Astrocyte (in vitro differentiated cells and primary cell): ENCODE data around the gene SFMBT2. TPM values are rescaled to one million over a fixed set of nuclear protein-coding genes. Genes with fewer than 3 reads are reported as not detected.

Experiments used
- DNase-seq: peaks from one replicate; pipeline ENCODE4 v3.0.0-alpha.2; 2010; ENCODE audit warnings: low read depth
- FAIRE-seq: peaks from 2 replicates; lab custom pipeline; 2011; peaks lifted over from hg19 to GRCh38; lab: Jason Lieb, UNC
- H2AFZ ChIP-seq: 2 replicates; pipeline ENCODE4 v1.6.0; 2012; ENCODE audit warnings: low read depth, low read length, inconsistent platforms
- H3K27ac ChIP-seq: 2 replicates; pipeline ENCODE4 v1.5.1; 2011; ENCODE audit warnings: low read depth, low read length, inconsistent platforms
- H3K27me3 ChIP-seq: 2 replicates; pipeline ENCODE4 v1.6.0; 2011; ENCODE audit warnings: low read length, inconsistent platforms; ENCODE audit not compliant: insufficient read depth
- H3K36me3 ChIP-seq: 2 replicates; pipeline ENCODE4 v1.5.1; 2011; ENCODE audit warnings: low read length, inconsistent platforms; ENCODE audit not compliant: insufficient read depth
- H3K4me1 ChIP-seq: 2 replicates; pipeline ENCODE4 v1.5.1; 2011; ENCODE audit warnings: low read length, inconsistent platforms; ENCODE audit not compliant: insufficient read depth
- H3K4me2 ChIP-seq: 2 replicates; pipeline ENCODE4 v1.6.0; 2012; ENCODE audit warnings: low read length, inconsistent platforms
- H3K4me3 ChIP-seq: 2 replicates; pipeline ENCODE4 v1.5.1; 2011; ENCODE audit warnings: low read depth, mild to moderate bottlenecking, low read length, inconsistent platforms; ENCODE audit not compliant: insufficient read depth
- H3K79me2 ChIP-seq: 2 replicates; pipeline ENCODE4 v1.6.0; 2012; ENCODE audit warnings: mild to moderate bottlenecking, low read length, inconsistent platforms; ENCODE audit not compliant: insufficient read depth
- H3K9ac ChIP-seq: 2 replicates; pipeline ENCODE4 v1.6.0; 2012; ENCODE audit warnings: mild to moderate bottlenecking, low read length, inconsistent platforms
- H3K9me3 ChIP-seq: 2 replicates; pipeline ENCODE4 v1.5.1; 2012; ENCODE audit warnings: low read depth, mild to moderate bottlenecking, low read length, inconsistent platforms; ENCODE audit not compliant: insufficient read depth
- H4K20me1 ChIP-seq: 2 replicates; pipeline ENCODE4 v1.6.0; 2012; ENCODE audit warnings: low read length, inconsistent platforms; ENCODE audit not compliant: insufficient read depth
- H3K27ac Mint-ChIP-seq: one replicate; pipeline ENCODE4 v1.8.0; 2021; ENCODE audit warnings: mild to moderate bottlenecking, mixed read lengths; ENCODE audit not compliant: unreplicated experiment
- H3K27me3 Mint-ChIP-seq: one replicate; pipeline ENCODE4 v1.8.0; 2021; ENCODE audit warnings: low read depth, mixed read lengths; ENCODE audit not compliant: unreplicated experiment
- H3K36me3 Mint-ChIP-seq: one replicate; pipeline ENCODE4 v1.8.0; 2021; ENCODE audit warnings: low read depth, mixed read lengths; ENCODE audit not compliant: unreplicated experiment
- H3K4me1 Mint-ChIP-seq: one replicate; pipeline ENCODE4 v1.8.0; 2021; ENCODE audit warnings: low read depth, mixed read lengths; ENCODE audit not compliant: unreplicated experiment
- H3K4me3 Mint-ChIP-seq: one replicate; pipeline ENCODE4 v1.8.0; 2021; ENCODE audit warnings: mild to moderate bottlenecking, moderate library complexity, mixed read lengths; ENCODE audit not compliant: unreplicated experiment
- H3K9me3 Mint-ChIP-seq: one replicate; pipeline ENCODE4 v1.8.0; 2021; ENCODE audit warnings: mild to moderate bottlenecking, mixed read lengths; ENCODE audit not compliant: unreplicated experiment
- CTCF ChIP-seq: IDR thresholded peaks from 2 replicates; pipeline ENCODE4 v1.5.1; 2011; ENCODE audit warnings: low read depth, mild to moderate bottlenecking, inconsistent platforms, low read length, moderate library complexity; ENCODE audit not compliant: insufficient read depth
- EZH2 ChIP-seq: IDR thresholded peaks from 2 replicates; pipeline ENCODE4 v1.6.1; 2012; ENCODE audit warnings: mild to moderate bottlenecking, low read length, inconsistent platforms; ENCODE audit not compliant: insufficient read depth
- total RNA-seq: library from RNA; stranded (reverse); gene quantifications from 2 replicates; pipeline ENCODE4 v1.2.1, GENCODE V29; 2021

Gene SFMBT2
- total RNA-seq, 1 donor from 2014 or later = 3.9 TPM

- Histone ChIP-seq H4K20me1 (no peaks in the 10 kb centered on the region), H3K9ac (no peak overlapping the region), H3K4me2 (no peak overlapping the region), H3K4me1 (no peaks in the 10 kb centered on the region), H3K27me3 (no peaks in the 10 kb centered on the region), H2AFZ (no peak overlapping the region), H3K79me2 (no peaks in the 10 kb centered on the region), H3K9me3 (no peaks in the 10 kb centered on the region), H3K27ac (no peak overlapping the region), H3K4me3 (no peak overlapping the region), H3K36me3 (no peaks in the 10 kb centered on the region)
- no peak overlapping the region for H3K27ac Mint-ChIP-seq
- H3K4me3 Mint-ChIP-seq = no peak overlapping the region
- DNase-seq (no peak), FAIRE-seq (no peak)
- H3K9me3 Mint-ChIP-seq = no peaks in the 10 kb centered on the region
- no peaks in the 10 kb centered on the region for H3K27me3 Mint-ChIP-seq
- no peaks in the 10 kb centered on the region for H3K36me3 Mint-ChIP-seq
- no peak for TF ChIP-seq CTCF
- no peak for TF ChIP-seq EZH2
- peaks cover 7% of the 10 kb centered on the region for H3K4me1 Mint-ChIP-seq
These were observed 122.7 kb downstream of the SFMBT2 start for GRCh38 chr10:7288060-7288690.

- Mint-ChIP-seq H3K4me1 (peaks cover 7% of the 10 kb centered on the region), H3K27me3 (no peaks in the 10 kb centered on the region), H3K27ac (no peak overlapping the region), H3K36me3 (no peaks in the 10 kb centered on the region), H3K9me3 (no peaks in the 10 kb centered on the region), H3K4me3 (no peak overlapping the region)
- FAIRE-seq = no peak
- DNase-seq = no peak
- Histone ChIP-seq H3K4me1 (no peaks in the 10 kb centered on the region), H4K20me1 (no peaks in the 10 kb centered on the region), H3K9me3 (no peaks in the 10 kb centered on the region), H3K27me3 (no peaks in the 10 kb centered on the region), H3K4me3 (no peak overlapping the region), H3K36me3 (no peaks in the 10 kb centered on the region), H3K27ac (no peak overlapping the region), H3K4me2 (no peak overlapping the region), H3K9ac (no peak overlapping the region), H3K79me2 (no peaks in the 10 kb centered on the region), H2AFZ (no peak overlapping the region)
- TF ChIP-seq CTCF = no peak
- TF ChIP-seq EZH2 = no peak
These were observed 123.5 kb downstream of the SFMBT2 start for GRCh38 chr10:7287377-7287776.

GRCh38 chr10:7285522-7286322, 125.1 kb downstream of the SFMBT2 start:
- no peak overlapping the region for H3K27ac ChIP-seq
- no peak overlapping the region for H3K4me2 ChIP-seq
- H4K20me1 ChIP-seq = no peaks in the 10 kb centered on the region
- H3K4me1 Mint-ChIP-seq = peaks cover 3% of the 10 kb centered on the region
- H3K27me3 ChIP-seq = no peaks in the 10 kb centered on the region
- H3K27ac Mint-ChIP-seq = no peak overlapping the region
- DNase-seq = no peak
- TF ChIP-seq CTCF (no peak), EZH2 (no peak)
- no peaks in the 10 kb centered on the region for H3K79me2 ChIP-seq
- H3K4me3 Mint-ChIP-seq = no peak overlapping the region
- H2AFZ ChIP-seq = no peak overlapping the region
- no peaks in the 10 kb centered on the region for H3K9me3 ChIP-seq
- H3K4me3 ChIP-seq = no peak overlapping the region
- no peak for FAIRE-seq
- H3K36me3 ChIP-seq = no peaks in the 10 kb centered on the region
- no peak overlapping the region for H3K9ac ChIP-seq
- H3K9me3 Mint-ChIP-seq = no peaks in the 10 kb centered on the region
- no peaks in the 10 kb centered on the region for H3K27me3 Mint-ChIP-seq
- H3K36me3 Mint-ChIP-seq = no peaks in the 10 kb centered on the region
- no peaks in the 10 kb centered on the region for H3K4me1 ChIP-seq
